Forelimb muscle (tissue), 1 donor: ENCODE measurements around the gene ZFX. TPM values are rescaled to one million over a fixed set of nuclear protein-coding genes. Genes with fewer than 3 reads are reported as not detected.

Experiments
- DNase-seq: peaks from one replicate; pipeline ENCODE4 v3.0.0-alpha.2; 2013; ENCODE audit warnings: low read depth
- polyA plus RNA-seq: library from polyadenylated mRNA; unstranded; fragments of 120-200 nt; gene quantifications from one replicate; pipeline ENCODE4 v1.2.1, GENCODE V29; 2013; ENCODE audit not compliant: insufficient read length

Gene ZFX
- polyA plus RNA-seq, 1 donor = 25.6 TPM

DNA sequence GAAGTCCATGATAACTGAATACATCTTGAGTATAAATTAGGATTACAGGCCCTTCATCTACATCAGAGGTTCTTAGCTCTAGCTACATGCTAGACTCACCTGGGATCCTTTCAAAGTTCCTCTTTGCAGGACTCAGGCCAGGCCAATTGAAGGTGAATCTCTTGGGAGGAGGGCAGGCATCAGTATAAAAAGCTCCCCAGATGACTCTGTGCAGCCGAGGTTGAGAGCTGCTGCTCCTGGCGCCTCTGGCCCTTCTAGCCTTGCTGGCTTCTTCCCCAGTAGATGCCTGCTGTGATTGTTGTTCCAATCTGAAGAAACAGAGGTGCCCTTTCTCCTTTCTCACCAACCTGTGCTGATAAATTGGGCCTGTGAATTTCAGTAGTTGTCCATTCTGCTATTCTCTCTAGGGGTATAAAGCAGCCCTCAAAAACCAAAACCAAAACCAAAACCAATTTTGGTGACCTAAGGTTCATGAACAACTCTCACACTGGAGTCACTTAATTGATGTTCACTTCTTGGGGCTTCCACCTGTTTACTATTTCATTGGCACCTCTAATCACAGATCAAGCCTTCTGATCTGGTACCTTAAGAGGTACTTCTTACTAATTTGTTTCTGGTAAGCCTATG lies 85.7 kb downstream of the ZFX start:
- DNase-seq = no peak

- no peak for DNase-seq
Observed at GRCh38 chrX:24241822-24242648, 92.5 kb downstream of the ZFX start.

DNA sequence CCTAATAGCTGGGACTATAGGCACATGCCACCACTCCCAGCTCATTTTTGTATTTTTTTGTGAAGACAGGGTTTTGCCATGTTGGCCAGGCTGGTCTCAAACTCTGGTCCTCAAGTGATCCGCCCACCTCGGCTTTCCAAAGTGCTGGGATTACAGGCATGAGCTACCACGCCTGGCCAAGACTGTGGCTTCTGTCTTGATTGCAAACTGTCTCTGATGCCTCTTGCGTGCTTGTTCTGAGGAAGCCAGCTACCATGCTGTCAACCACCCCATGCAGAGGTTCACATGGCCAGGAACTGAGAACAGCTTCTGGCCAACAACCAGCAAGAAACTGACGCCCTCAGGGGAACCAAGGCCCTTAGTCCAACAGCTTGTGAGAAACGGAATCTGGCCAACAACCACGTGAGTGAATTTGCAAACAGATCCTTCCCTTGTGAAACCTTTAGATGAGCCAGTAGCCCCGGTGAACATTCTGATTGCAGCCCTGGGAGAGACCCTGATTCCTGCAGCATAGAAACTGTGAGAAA lies 93.2 kb downstream of the ZFX start:
- DNase-seq = no peak

DNA sequence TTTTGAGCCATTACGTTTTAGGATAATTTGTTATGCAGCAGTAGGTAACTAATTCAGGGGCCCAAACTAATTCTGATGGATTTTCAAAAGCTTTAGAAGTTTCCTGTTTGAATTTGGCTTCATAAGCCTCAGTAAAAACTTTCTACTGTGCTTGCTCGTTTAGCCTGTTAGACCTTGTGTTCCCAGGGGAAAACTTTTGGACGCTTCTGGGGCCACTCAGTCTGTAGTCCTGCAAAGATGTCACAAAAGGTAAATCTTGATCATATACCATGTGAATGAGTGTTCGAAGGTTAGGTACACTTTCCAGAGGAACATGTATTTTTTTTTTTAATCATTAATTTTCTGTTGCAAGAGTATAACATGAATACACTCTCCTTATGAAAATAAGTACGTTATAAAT lies 93.7 kb downstream of the ZFX start:
- no peak for DNase-seq

DNA sequence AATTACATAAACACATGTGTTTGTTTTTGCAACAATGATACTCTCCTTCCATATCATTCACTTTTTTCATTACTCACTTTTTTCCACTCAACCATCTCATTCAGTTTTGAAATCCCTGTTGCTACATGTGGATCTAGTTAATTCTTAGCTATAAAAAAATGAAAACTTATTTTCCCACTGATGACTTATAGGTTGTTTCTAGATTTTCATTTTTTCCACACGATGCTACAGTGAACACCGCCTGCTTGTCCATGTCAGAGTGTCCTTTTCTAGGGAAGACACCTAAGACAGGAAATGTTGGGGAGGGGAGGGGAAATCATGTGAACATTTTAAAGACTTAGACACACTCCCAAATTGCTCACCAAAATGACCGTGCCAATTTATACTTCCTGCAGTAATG lies 94.2 kb downstream of the ZFX start:
- DNase-seq = no peak

- no peak for DNase-seq
Observed at GRCh38 chrX:24245202-24245601, 95.7 kb downstream of the ZFX start.

DNA sequence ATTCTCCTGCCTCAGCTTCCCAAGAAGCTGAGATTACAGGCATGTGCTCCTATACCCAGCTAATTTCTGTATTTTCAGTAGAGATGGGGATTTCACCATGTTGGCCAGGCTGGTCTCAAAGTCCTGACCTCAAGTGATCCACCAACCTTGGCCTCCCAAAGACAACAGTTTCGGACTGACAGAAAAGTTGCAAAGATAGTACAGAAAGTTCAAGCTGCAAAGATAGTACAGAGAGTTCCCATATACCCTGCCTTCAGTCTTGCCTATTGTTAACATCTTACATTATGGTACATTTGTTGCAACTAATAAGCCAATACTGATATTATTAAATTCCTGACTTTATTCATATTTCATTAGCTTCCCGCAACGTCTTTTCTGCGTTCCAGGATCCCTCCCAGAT lies 98.5 kb downstream of the ZFX start:
- DNase-seq = no peak

DNA sequence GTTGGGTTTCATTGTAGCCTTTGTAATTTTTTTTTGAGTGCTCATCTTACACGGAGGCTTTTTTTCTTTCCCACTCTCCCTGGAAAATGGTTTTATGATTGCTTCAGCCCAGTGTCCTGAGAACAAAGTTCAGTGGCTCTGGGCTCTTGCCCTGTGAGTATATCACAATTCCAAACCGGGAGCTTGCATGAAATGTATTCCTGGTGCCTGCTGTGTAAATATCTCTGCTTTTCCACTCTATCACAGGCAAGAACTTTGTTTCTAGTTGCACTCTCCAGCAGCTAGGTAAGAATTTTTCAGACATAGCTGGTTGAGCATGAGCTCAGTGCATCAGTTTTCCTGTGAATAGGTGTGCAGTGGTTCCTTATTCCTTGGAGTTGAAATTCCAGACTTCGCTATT lies 103.5 kb downstream of the ZFX start:
- DNase-seq = no peak

GRCh38 chrX:24253469-24253868 lies 103.9 kb downstream of the ZFX start:
- DNase-seq = no peak

DNA sequence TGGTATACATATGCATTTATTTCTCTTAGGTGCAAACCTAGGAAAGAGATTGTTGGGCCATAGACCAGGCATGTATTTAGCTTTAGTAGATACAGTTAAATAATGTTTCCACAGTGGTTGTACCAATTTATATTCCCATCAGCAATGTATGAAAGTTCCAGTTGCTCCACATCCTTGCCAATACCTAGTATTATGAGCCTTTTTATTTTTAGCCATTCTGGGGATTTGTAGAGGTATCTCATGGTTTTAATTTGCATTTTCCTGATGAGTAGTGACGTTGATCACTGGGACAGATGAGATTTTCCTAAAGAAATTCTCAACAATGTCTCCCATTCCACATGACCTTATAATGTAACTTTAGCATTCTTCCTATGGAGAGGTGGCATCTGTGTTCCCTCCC lies 107.5 kb downstream of the ZFX start:
- DNase-seq = no peak

- DNase-seq = no peak
Observed at GRCh38 chrX:24259544-24260240, 110.2 kb downstream of the ZFX start.

GRCh38 chrX:24260842-24261550 lies 111.5 kb downstream of the ZFX start:
- DNase-seq = no peak

DNA sequence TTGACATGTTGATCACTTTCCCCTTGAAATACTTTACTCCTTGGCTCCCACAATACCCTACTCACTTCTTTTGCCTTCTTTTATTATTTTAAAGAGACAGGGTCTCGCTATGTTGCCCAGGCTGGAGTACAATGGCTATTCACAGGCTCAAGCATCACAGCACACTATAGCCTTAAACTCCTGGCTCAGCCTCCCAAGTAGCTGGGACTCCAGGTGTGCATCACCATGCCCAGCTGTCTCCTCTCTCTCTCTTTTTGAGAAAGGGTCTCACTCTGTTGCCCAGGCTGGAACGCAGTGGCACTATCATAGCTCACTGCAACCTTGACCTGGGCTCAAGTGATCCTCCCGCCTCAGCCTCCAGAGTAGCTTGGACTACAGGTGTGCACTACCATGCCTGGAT lies 112.8 kb downstream of the ZFX start:
- DNase-seq = no peak

GRCh38 chrX:24264383-24264782 lies 114.9 kb downstream of the ZFX start:
- no peak for DNase-seq

Other genes starting within 250 kb of the ZFX start
- 13.6 TPM for gene APOO, start 241.8 kb upstream of the ZFX start, polyA plus RNA-seq
- gene CXorf58, start 241.7 kb upstream of the ZFX start, polyA plus RNA-seq = not detected
- 10.9 TPM for gene KLHL15, start 122.5 kb upstream of the ZFX start, polyA plus RNA-seq
- gene EIF2S3, start 94.8 kb upstream of the ZFX start, polyA plus RNA-seq = 142 TPM
- 0.28 TPM for gene SUPT20HL2, start 164.3 kb downstream of the ZFX start, polyA plus RNA-seq
- 0.10 TPM for gene SUPT20HL1, start 210.9 kb downstream of the ZFX start, polyA plus RNA-seq